ENCODE measurements around the gene NKX2-4. TPM values are rescaled to one million over a fixed set of nuclear protein-coding genes. Genes with fewer than 3 reads are reported as not detected.

Gene NKX2-4
- total RNA-seq, 4 donors from 2014 or later, result not detected

DNA sequence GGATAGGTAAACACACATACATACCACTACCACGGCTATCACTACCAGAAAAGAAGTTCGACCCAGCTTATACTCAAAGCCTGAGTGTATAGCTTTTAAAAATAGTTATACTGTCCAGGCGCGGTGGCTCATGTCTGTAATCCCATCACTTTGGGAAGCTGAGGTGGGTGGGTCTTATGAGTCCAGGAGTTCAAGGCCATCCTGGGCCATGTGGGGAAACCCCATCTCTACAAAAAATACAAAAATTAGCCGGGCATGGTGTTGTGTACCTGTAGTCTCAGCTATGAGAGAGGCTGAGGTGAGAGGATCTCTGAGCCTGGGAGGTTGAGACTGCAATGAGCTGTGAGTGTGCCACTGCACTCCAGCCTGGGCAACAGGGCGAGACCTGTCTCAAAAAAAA is 32.9 kb downstream of the NKX2-4 start:
- Histone ChIP-seq H3K4me1 (no peaks in the 10 kb centered on the region), H3K27ac (no peak overlapping the region), H3K9me3 (no peaks in the 10 kb centered on the region), H3K4me3 (no peak overlapping the region), H3K27me3 (no peaks in the 10 kb centered on the region), H3K36me3 (no peaks in the 10 kb centered on the region)
- intact Hi-C loops (cut with DNase I; ENCODE audit: low total_unique reads), result no loop called here
- TF ChIP-seq, protein P1, sequence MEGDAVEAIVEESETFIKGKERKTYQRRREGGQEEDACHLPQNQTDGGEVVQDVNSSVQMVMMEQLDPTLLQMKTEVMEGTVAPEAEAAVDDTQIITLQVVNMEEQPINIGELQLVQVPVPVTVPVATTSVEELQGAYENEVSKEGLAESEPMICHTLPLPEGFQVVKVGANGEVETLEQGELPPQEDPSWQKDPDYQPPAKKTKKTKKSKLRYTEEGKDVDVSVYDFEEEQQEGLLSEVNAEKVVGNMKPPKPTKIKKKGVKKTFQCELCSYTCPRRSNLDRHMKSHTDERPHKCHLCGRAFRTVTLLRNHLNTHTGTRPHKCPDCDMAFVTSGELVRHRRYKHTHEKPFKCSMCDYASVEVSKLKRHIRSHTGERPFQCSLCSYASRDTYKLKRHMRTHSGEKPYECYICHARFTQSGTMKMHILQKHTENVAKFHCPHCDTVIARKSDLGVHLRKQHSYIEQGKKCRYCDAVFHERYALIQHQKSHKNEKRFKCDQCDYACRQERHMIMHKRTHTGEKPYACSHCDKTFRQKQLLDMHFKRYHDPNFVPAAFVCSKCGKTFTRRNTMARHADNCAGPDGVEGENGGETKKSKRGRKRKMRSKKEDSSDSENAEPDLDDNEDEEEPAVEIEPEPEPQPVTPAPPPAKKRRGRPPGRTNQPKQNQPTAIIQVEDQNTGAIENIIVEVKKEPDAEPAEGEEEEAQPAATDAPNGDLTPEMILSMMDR (IDR thresholded peaks at IDR 0.05), result no peak
- TF ChIP-seq POLR2A (IDR thresholded peaks at IDR 0.05), result no peak
- DNase-seq, result no peak

DNA sequence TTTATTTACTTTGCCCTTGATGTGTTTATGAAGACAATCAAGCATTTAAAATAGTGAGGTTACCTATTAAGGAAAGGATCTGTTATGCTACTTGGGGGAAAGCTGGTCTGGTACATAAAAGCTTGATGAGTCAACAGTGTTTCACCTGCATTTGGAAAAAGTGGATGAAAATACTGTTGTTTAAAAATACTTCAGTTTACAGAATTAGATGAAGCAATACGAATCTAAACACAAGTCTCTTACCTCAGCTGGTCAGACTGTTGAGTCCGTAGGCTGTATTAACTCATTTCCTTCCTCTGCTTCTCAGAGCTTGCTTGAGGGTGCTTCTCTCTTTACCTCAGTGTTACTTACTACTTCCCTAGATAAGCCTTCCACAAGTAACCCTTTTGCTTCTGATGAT is 36.1 kb downstream of the NKX2-4 start:
- H3K36me3 ChIP-seq, result peaks cover 0 to 2% of the 10 kb centered on the region in 2 donors
- no peak for TF ChIP-seq POLR2A (IDR thresholded peaks at IDR 0.05)
- TF ChIP-seq, protein P1 (IDR thresholded peaks at IDR 0.05), result no peak
- intact Hi-C loops (cut with DNase I; ENCODE audit: low total_unique reads), result no loop called here

GRCh38 chr20:21360705-21361104 is 36.6 kb downstream of the NKX2-4 start:
- H3K27ac ChIP-seq, result no peak overlapping the region
- no peaks in the 10 kb centered on the region for H3K4me1 ChIP-seq
- H3K27me3 ChIP-seq, result no peaks in the 10 kb centered on the region
- intact Hi-C loops (cut with DNase I; ENCODE audit: low total_unique reads), result no loop called here
- no peaks in the 10 kb centered on the region for H3K9me3 ChIP-seq
- TF ChIP-seq POLR2A (IDR thresholded peaks at IDR 0.05), result no peak
- TF ChIP-seq, protein P1 (IDR thresholded peaks at IDR 0.05), result no peak
- no peak overlapping the region for H3K4me3 ChIP-seq
- no peak for DNase-seq
- peaks cover 0 to 2% of the 10 kb centered on the region in 2 donors for H3K36me3 ChIP-seq

More for the DNA sequence above, 36.1 kb downstream of the NKX2-4 start:
- Histone ChIP-seq H3K27ac (no peak overlapping the region), H3K4me1 (no peaks in the 10 kb centered on the region), H3K4me3 (no peak overlapping the region), H3K9me3 (no peaks in the 10 kb centered on the region), H3K27me3 (no peaks in the 10 kb centered on the region)
- DNase-seq, result no peak

DNA sequence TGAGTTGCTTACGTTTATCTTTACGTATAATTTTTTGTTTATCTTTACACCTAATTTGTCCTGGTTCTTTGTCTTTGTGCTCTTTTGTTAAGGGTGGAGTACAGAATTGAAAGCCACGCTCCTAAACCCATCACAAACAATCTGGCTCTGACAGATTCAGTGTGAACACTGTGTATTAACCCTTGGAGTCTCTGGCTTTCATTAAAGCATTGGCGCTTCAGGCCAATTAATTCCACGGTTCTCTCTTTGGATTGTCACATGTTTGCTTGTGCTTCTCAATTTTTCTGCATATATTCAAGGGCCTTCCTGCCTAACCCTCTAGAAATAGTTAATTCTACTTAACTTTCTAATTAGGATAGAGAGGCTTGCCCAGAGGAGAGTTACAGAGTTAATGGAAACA is 38.6 kb downstream of the NKX2-4 start:
- no peak for DNase-seq
- intact Hi-C loops (cut with DNase I; ENCODE audit: low total_unique reads), result no loop called here
- Histone ChIP-seq H3K36me3 (peaks cover 0 to 2% of the 10 kb centered on the region in 2 donors), H3K4me1 (no peaks in the 10 kb centered on the region), H3K27me3 (no peaks in the 10 kb centered on the region), H3K9me3 (no peaks in the 10 kb centered on the region), H3K4me3 (no peak overlapping the region), H3K27ac (no peak overlapping the region)
- TF ChIP-seq POLR2A (IDR thresholded peaks at IDR 0.05), result no peak
- TF ChIP-seq, protein P1 (IDR thresholded peaks at IDR 0.05), result no peak

DNA sequence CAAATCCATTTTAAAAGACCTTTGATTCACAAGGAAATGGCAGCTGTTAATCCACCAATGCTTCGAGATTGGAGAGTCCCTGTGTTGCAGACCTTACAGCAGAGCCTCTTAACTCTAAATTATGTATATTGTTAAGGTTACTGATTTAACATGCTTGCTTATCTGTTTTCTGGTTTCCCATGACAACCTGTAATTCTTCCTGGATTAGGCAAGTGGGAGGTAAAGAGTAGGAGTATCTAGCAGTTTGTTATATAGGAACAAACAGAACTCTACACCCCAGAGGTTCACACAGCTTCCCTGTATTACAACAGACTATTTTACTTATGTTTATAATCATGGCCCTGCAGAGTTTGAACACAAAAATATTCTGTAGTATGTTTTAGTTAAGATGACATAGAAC is 39.5 kb downstream of the NKX2-4 start:
- Histone ChIP-seq H3K27ac (no peak overlapping the region), H3K4me3 (no peak overlapping the region), H3K9me3 (no peaks in the 10 kb centered on the region), H3K4me1 (no peaks in the 10 kb centered on the region), H3K27me3 (no peaks in the 10 kb centered on the region), H3K36me3 (peaks cover 0 to 2% of the 10 kb centered on the region in 2 donors)
- TF ChIP-seq, protein P1 (IDR thresholded peaks at IDR 0.05), result no peak
- TF ChIP-seq POLR2A (IDR thresholded peaks at IDR 0.05), result no peak
- no peak for DNase-seq
- intact Hi-C loops (cut with DNase I; ENCODE audit: low total_unique reads), result no loop called here
